Type B pancreatic cell (in vitro differentiated cells): ENCODE data around the gene GTF2IRD1. TPM values are rescaled to one million over a fixed set of nuclear protein-coding genes. Genes with fewer than 3 reads are reported as not detected.

ENCODE experiments used
- DNase-seq: peaks from one replicate; pipeline ENCODE4 v3.0.0; 2021; ENCODE audit warnings: mixed read lengths; ENCODE audit not compliant: unreplicated experiment; ENCODE audit errors: extremely low spot score
- H3K27ac Mint-ChIP-seq: 2 replicates; pipeline ENCODE4 v1.8.0; 2021; ENCODE audit warnings: mild to moderate bottlenecking, mixed read lengths
- H3K27me3 Mint-ChIP-seq: 2 replicates; pipeline ENCODE4 v1.8.0; 2021; ENCODE audit warnings: mixed read lengths
- H3K36me3 Mint-ChIP-seq: 2 replicates; pipeline ENCODE4 v1.8.0; 2021; ENCODE audit warnings: mixed read lengths
- H3K4me1 Mint-ChIP-seq: one replicate; pipeline ENCODE4 v1.8.0; 2021; ENCODE audit warnings: mixed read lengths; ENCODE audit not compliant: unreplicated experiment
- H3K4me3 Mint-ChIP-seq: 2 replicates; pipeline ENCODE4 v1.8.0; 2021; ENCODE audit warnings: mild to moderate bottlenecking, mixed read lengths
- H3K9me3 Mint-ChIP-seq: 2 replicates; pipeline ENCODE4 v1.8.0; 2021; ENCODE audit warnings: mixed read lengths
- CTCF ChIP-seq: fragments of 200-600 bp; sonication (generic); conservative IDR thresholded peaks from 2 replicates; pipeline ENCODE4 v1.5.0; 2021; ENCODE audit warnings: antibody characterized with exemption, mild to moderate bottlenecking
- total RNA-seq: library from RNA; stranded (reverse); gene quantifications from 2 replicates; pipeline ENCODE4 v1.2.1, GENCODE V29; 2021; ENCODE audit warnings: low replicate concordance

The GTF2IRD1 gene
- total RNA-seq, 1 donor from 2014 or later, result 47.9 TPM

- no peak for TF ChIP-seq CTCF
- H3K36me3 Mint-ChIP-seq, result peaks cover 4% of the 10 kb centered on the region
- H3K4me3 Mint-ChIP-seq, result peak overlapping the region; percentile 72
- no peaks in the 10 kb centered on the region for H3K9me3 Mint-ChIP-seq
- peaks cover 15% of the 10 kb centered on the region for H3K4me1 Mint-ChIP-seq
- H3K27me3 Mint-ChIP-seq, result no peaks in the 10 kb centered on the region
- peak; percentile 81 for DNase-seq
- H3K27ac Mint-ChIP-seq, result peak overlapping the region; percentile 90
Observed at GRCh38 chr7:74587435-74588126, 133.9 kb downstream of the GTF2IRD1 start.

GRCh38 chr7:74590813-74591212, 137.1 kb downstream of the GTF2IRD1 start:
- Mint-ChIP-seq H3K9me3 (no peaks in the 10 kb centered on the region), H3K27me3 (no peaks in the 10 kb centered on the region), H3K4me3 (no peak overlapping the region), H3K27ac (no peak overlapping the region), H3K4me1 (peaks cover 15% of the 10 kb centered on the region), H3K36me3 (peaks cover 6% of the 10 kb centered on the region)
- no peak for TF ChIP-seq CTCF
- DNase-seq, result no peak

GRCh38 chr7:74598558-74598957, 144.9 kb downstream of the GTF2IRD1 start:
- peaks cover 9% of the 10 kb centered on the region for H3K36me3 Mint-ChIP-seq
- no peaks in the 10 kb centered on the region for H3K4me1 Mint-ChIP-seq
- no peaks in the 10 kb centered on the region for H3K27me3 Mint-ChIP-seq
- no peak overlapping the region for H3K4me3 Mint-ChIP-seq
- H3K9me3 Mint-ChIP-seq, result no peaks in the 10 kb centered on the region
- no peak overlapping the region for H3K27ac Mint-ChIP-seq
- no peak for DNase-seq
- no peak for TF ChIP-seq CTCF

GRCh38 chr7:74599244-74599643, 145.5 kb downstream of the GTF2IRD1 start:
- no peaks in the 10 kb centered on the region for H3K9me3 Mint-ChIP-seq
- no peak for DNase-seq
- H3K4me3 Mint-ChIP-seq, result no peak overlapping the region
- no peak overlapping the region for H3K27ac Mint-ChIP-seq
- no peaks in the 10 kb centered on the region for H3K4me1 Mint-ChIP-seq
- peaks cover 8% of the 10 kb centered on the region for H3K36me3 Mint-ChIP-seq
- H3K27me3 Mint-ChIP-seq, result no peaks in the 10 kb centered on the region
- no peak for TF ChIP-seq CTCF

GRCh38 chr7:74604326-74605020, 150.8 kb downstream of the GTF2IRD1 start:
- Mint-ChIP-seq H3K9me3 (no peaks in the 10 kb centered on the region), H3K36me3 (peaks cover 3% of the 10 kb centered on the region), H3K27me3 (no peaks in the 10 kb centered on the region), H3K4me1 (peaks cover 4% of the 10 kb centered on the region), H3K4me3 (peak overlapping the region; percentile 64), H3K27ac (no peak overlapping the region)
- no peak for DNase-seq
- TF ChIP-seq CTCF, result no peak
